Measurements from ENCODE around the gene TAMALIN. TPM values are rescaled to one million over a fixed set of nuclear protein-coding genes. Genes with fewer than 3 reads are reported as not detected.

The TAMALIN gene
- total RNA-seq, 3 donors from 2014 or later (not counting 1 experiment from before 2014, with no cell fraction given), result 403 to 663 (median 424) TPM

- no peak for DNase-seq
- Mint-ChIP-seq H3K36me3 (no peaks in the 10 kb centered on the region), H3K4me3 (no peak overlapping the region), H3K27ac (no peak overlapping the region), H3K27me3 (ENCODE audit: low read depth in 2 of 2) (peaks cover 0 to 5% of the 10 kb centered on the region in 2 donors), H3K4me1 (no peaks in the 10 kb centered on the region), H3K9me3 (no peaks in the 10 kb centered on the region)
- Histone ChIP-seq H3K9me3 (ENCODE audit: control insufficient read depth, insufficient read depth, low read length) (no peaks in the 10 kb centered on the region), H3K36me3 (ENCODE audit: control insufficient read depth, insufficient read depth, low read length) (no peaks in the 10 kb centered on the region), H3K4me3 (ENCODE audit: low read length) (no peak overlapping the region), H3K4me1 (ENCODE audit: control insufficient read depth, insufficient read depth, low read length) (no peaks in the 10 kb centered on the region), H3K27ac (ENCODE audit: low read length) (no peak overlapping the region), H3K27me3 (ENCODE audit: control insufficient read depth, insufficient read depth, low read length) (no peaks in the 10 kb centered on the region)
- no peak for TF ChIP-seq CTCF (IDR thresholded peaks at IDR 0.05)
- 89% methylated on average over 12 of the region's 14 CpGs for WGBS (ENCODE audit: insufficient coverage)
- intact Hi-C loops (cut with micrococcal nuclease), result no loop called here
- peak in 1 of 3 donors; percentile 14 for ATAC-seq
Observed at GRCh38 chr12:52060498-52061177, 53.9 kb downstream of the TAMALIN start.

- H3K4me3 ChIP-seq (ENCODE audit: low read length), result no peak overlapping the region
- Mint-ChIP-seq H3K27ac (no peak overlapping the region), H3K36me3 (no peaks in the 10 kb centered on the region), H3K4me3 (no peak overlapping the region), H3K9me3 (no peaks in the 10 kb centered on the region), H3K27me3 (ENCODE audit: low read depth in 2 of 2) (peaks cover 0 to 8% of the 10 kb centered on the region in 2 donors), H3K4me1 (no peaks in the 10 kb centered on the region)
- no peaks in the 10 kb centered on the region for H3K27me3 ChIP-seq (ENCODE audit: control insufficient read depth, insufficient read depth, low read length)
- H3K9me3 ChIP-seq (ENCODE audit: control insufficient read depth, insufficient read depth, low read length), result no peaks in the 10 kb centered on the region
- 91% methylated on average over 9 of the region's 12 CpGs for WGBS (ENCODE audit: insufficient coverage)
- no peak for TF ChIP-seq CTCF (IDR thresholded peaks at IDR 0.05)
- H3K27ac ChIP-seq (ENCODE audit: low read length), result no peak overlapping the region
- no peak for ATAC-seq
- H3K4me1 ChIP-seq (ENCODE audit: control insufficient read depth, insufficient read depth, low read length), result no peaks in the 10 kb centered on the region
- intact Hi-C loops (cut with micrococcal nuclease), result no loop called here
- DNase-seq, result no peak
- H3K36me3 ChIP-seq (ENCODE audit: control insufficient read depth, insufficient read depth, low read length), result no peaks in the 10 kb centered on the region
Observed at GRCh38 chr12:52061470-52062166, 54.9 kb downstream of the TAMALIN start.

- H3K27ac ChIP-seq (ENCODE audit: low read length), result no peak overlapping the region
- H3K4me3 ChIP-seq (ENCODE audit: low read length), result no peak overlapping the region
- 80% methylated on average over 6 of the region's 6 CpGs for WGBS (ENCODE audit: insufficient coverage)
- H3K9me3 ChIP-seq (ENCODE audit: control insufficient read depth, insufficient read depth, low read length), result no peaks in the 10 kb centered on the region
- no peaks in the 10 kb centered on the region for H3K4me1 ChIP-seq (ENCODE audit: control insufficient read depth, insufficient read depth, low read length)
- H3K27me3 ChIP-seq (ENCODE audit: control insufficient read depth, insufficient read depth, low read length), result no peaks in the 10 kb centered on the region
- Mint-ChIP-seq H3K27me3 (ENCODE audit: low read depth in 2 of 2) (peaks cover 0 to 13% of the 10 kb centered on the region in 2 donors), H3K27ac (no peak overlapping the region), H3K9me3 (no peaks in the 10 kb centered on the region), H3K4me1 (no peaks in the 10 kb centered on the region), H3K36me3 (no peaks in the 10 kb centered on the region), H3K4me3 (no peak overlapping the region)
- no peak for TF ChIP-seq CTCF (IDR thresholded peaks at IDR 0.05)
- intact Hi-C loops (cut with micrococcal nuclease), result no loop called here
- ATAC-seq (no peak), DNase-seq (no peak)
- no peaks in the 10 kb centered on the region for H3K36me3 ChIP-seq (ENCODE audit: control insufficient read depth, insufficient read depth, low read length)
Observed at GRCh38 chr12:52062167-52063081, 55.7 kb downstream of the TAMALIN start.
